ENCODE results near the gene SLC16A11. TPM values are rescaled to one million over a fixed set of nuclear protein-coding genes. Genes with fewer than 3 reads are reported as not detected.

The SLC16A11 gene
- polyA plus RNA-seq, 2 donors, result 1.9 to 2.3 TPM

DNA sequence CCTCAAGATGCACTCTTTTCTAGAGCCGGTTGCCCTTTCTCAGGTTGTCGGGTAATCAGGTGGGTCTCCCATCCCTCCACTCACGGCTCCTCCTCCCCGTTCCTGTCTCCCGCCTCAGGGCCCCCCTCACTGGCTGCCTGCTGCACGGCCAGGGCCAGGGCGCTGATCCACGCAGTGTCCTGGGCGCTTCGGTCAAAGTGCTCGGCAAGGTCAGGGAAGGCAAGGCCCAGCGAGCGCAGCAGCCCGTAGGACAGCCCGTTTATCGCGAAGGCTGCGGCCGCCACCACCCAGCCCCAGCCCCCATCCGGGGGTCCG lies 753 bp downstream of the SLC16A11 start:
- peak overlapping the region; percentile 41 to 42 for H3K27ac ChIP-seq (ENCODE audit: low read depth in 2 of 2, low read length in 1 of 2)
- H3K27me3 ChIP-seq (ENCODE audit: control insufficient read depth in 1 of 2, insufficient read depth in 2 of 2, low read length in 2 of 2), result no peaks in the 10 kb centered on the region
- no peaks in the 10 kb centered on the region for H3K36me3 ChIP-seq (ENCODE audit: control insufficient read depth in 2 of 2, insufficient read depth in 2 of 2, low read length in 1 of 2)
- peaks cover 0 to 20% of the 10 kb centered on the region in 2 donors for H3K4me1 ChIP-seq (ENCODE audit: control insufficient read depth in 2 of 2, insufficient read depth in 2 of 2, low read length in 1 of 2)
- peak overlapping the region; percentile 50 to 54 for H3K4me3 ChIP-seq (ENCODE audit: low read depth in 1 of 2, low read length in 2 of 2)
- no peaks in the 10 kb centered on the region for H3K9me3 ChIP-seq (ENCODE audit: control insufficient read depth in 2 of 2, insufficient read depth in 1 of 2, low read depth in 1 of 2, low read length in 1 of 2)
- 6 to 7% methylated on average over 20 to 21 of the region's 21 CpGs for WGBS, 2 donors

DNA sequence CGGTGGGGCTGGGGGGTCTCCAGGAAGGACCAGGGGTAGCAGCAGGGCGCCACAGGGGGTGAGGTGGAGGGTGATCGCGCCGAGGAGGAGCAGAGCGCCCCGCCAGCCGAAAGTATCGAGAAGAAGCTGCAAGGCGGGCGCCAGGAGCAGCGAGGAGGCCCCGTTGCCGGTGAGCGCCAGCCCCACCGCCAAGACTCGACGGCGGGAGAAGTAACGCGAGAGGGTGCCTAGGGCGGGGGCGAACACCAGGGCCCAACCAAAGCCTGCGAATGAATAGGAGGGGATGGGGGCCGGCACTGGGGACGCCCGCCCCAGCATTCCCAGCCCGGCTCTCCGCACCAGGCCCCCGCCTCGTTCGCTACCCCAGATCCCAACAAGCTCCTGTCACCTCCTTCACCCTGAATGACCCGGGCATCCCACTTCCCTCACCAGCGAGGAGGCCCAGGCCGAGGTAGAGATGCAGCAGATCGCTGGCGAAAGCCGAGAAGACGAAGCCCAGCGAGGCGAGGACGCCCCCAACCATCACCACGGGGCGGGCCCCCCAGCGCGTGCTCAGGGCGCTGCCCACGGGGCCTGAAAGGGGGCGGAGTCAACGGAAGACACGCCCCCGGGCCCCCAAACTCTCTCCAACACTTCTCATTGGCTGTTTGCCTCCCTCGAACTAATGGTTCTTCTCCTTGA lies 1.3 kb downstream of the SLC16A11 start:
- Histone ChIP-seq H3K4me1 (ENCODE audit: control insufficient read depth in 2 of 2, insufficient read depth in 2 of 2, low read length in 1 of 2) (peaks cover 0 to 20% of the 10 kb centered on the region in 2 donors), H3K4me3 (ENCODE audit: low read depth in 1 of 2, low read length in 2 of 2) (peak overlapping the region; percentile 50 to 54), H3K27ac (ENCODE audit: low read depth in 2 of 2, low read length in 1 of 2) (peak overlapping the region; percentile 41 to 42), H3K9me3 (ENCODE audit: control insufficient read depth in 2 of 2, insufficient read depth in 1 of 2, low read depth in 1 of 2, low read length in 1 of 2) (no peaks in the 10 kb centered on the region), H3K27me3 (ENCODE audit: control insufficient read depth in 1 of 2, insufficient read depth in 2 of 2, low read length in 2 of 2) (no peaks in the 10 kb centered on the region), H3K36me3 (ENCODE audit: control insufficient read depth in 2 of 2, insufficient read depth in 2 of 2, low read length in 1 of 2) (no peaks in the 10 kb centered on the region)
- WGBS, 2 donors, result 14% methylated on average over 39 to 53 of the region's 53 CpGs

DNA sequence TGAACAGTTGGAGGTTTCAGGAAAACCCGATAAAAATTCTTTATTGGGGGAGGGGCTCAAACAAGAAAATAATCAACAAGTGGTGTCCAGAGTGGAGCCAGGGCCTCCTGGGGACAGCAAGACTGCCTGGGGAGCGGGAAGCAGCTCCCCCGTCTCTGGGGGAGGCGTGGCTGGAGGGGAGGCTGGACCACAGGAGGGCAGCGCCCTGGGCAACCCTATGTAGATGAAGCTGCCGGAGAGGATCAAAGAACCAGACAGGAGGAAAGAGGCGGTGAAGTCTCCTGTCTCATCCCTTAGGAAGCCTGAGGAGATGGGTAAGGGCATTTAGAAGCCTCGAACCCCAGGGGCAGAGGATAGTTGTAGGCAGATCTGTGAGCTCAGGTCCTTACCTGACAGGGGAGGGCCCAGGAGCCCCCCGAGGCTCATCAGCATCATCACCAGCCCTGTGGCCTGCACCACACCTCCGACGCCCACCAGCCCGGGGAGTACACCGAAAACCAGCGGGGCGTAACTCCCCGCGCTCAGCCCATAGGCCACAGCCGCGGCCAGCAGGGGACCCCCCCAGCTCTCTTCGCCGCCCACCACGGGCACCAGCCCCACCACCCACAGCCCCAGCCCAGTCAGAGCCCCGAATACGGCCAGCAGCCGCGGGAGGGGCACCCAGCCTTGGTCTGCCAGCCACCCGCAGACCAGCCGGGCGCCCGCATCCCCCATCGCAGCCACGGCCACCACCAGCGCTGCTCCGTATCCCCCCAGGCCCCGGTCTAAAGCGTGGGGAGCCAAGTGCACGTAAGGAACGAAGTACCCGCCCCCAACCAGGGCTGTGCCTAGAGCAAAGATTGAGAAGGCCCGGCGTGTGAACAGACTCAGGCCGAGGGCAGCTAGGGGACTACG lies 2.0 kb downstream of the SLC16A11 start:
- peak overlapping the region; percentile 50 to 54 for H3K4me3 ChIP-seq (ENCODE audit: low read depth in 1 of 2, low read length in 2 of 2)
- peaks cover 0 to 20% of the 10 kb centered on the region in 2 donors for H3K4me1 ChIP-seq (ENCODE audit: control insufficient read depth in 2 of 2, insufficient read depth in 2 of 2, low read length in 1 of 2)
- 35 to 42% methylated on average over 35 to 43 of the region's 43 CpGs for WGBS, 2 donors
- no peaks in the 10 kb centered on the region for H3K36me3 ChIP-seq (ENCODE audit: control insufficient read depth in 2 of 2, insufficient read depth in 2 of 2, low read length in 1 of 2)
- H3K27me3 ChIP-seq (ENCODE audit: control insufficient read depth in 1 of 2, insufficient read depth in 2 of 2, low read length in 2 of 2), result no peaks in the 10 kb centered on the region
- no peaks in the 10 kb centered on the region for H3K9me3 ChIP-seq (ENCODE audit: control insufficient read depth in 2 of 2, insufficient read depth in 1 of 2, low read depth in 1 of 2, low read length in 1 of 2)
- peak overlapping the region in 1 of 2 donors; percentile 42 for H3K27ac ChIP-seq (ENCODE audit: low read depth in 2 of 2, low read length in 1 of 2)

DNA sequence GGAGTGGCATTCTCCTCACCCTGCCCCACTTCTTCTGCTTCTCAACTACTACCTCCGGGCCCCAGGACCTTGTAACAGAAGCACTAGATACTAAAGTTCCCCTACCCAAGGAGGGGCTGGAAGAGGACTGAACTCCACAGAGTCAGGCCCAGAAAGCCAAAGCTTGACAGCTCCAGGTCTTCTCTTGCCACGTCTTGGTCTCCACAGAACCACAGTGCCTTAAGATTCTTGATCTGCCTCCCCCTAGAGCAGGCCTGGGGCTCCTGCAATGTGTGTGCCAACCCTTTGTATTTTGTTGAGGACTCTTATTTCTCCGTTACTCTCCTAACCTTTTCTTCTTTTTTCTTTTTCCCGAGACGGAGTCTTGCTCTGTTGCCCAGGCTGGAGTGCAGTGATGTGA lies 4.1 kb downstream of the SLC16A11 start:
- no peaks in the 10 kb centered on the region for H3K9me3 ChIP-seq (ENCODE audit: control insufficient read depth in 2 of 2, insufficient read depth in 1 of 2, low read depth in 1 of 2, low read length in 1 of 2)
- no peaks in the 10 kb centered on the region for H3K27me3 ChIP-seq (ENCODE audit: control insufficient read depth in 1 of 2, insufficient read depth in 2 of 2, low read length in 2 of 2)
- no peaks in the 10 kb centered on the region for H3K36me3 ChIP-seq (ENCODE audit: control insufficient read depth in 2 of 2, insufficient read depth in 2 of 2, low read length in 1 of 2)
- H3K4me1 ChIP-seq (ENCODE audit: control insufficient read depth in 2 of 2, insufficient read depth in 2 of 2, low read length in 1 of 2), result peaks cover 0 to 21% of the 10 kb centered on the region in 2 donors
- H3K27ac ChIP-seq (ENCODE audit: low read depth in 2 of 2, low read length in 1 of 2), result peak overlapping the region in 1 of 2 donors; percentile 3
- WGBS, 2 donors, result 93 to 94% methylated on average over 5 of the region's 5 CpGs
- H3K4me3 ChIP-seq (ENCODE audit: low read depth in 1 of 2, low read length in 2 of 2), result no peak overlapping the region

DNA sequence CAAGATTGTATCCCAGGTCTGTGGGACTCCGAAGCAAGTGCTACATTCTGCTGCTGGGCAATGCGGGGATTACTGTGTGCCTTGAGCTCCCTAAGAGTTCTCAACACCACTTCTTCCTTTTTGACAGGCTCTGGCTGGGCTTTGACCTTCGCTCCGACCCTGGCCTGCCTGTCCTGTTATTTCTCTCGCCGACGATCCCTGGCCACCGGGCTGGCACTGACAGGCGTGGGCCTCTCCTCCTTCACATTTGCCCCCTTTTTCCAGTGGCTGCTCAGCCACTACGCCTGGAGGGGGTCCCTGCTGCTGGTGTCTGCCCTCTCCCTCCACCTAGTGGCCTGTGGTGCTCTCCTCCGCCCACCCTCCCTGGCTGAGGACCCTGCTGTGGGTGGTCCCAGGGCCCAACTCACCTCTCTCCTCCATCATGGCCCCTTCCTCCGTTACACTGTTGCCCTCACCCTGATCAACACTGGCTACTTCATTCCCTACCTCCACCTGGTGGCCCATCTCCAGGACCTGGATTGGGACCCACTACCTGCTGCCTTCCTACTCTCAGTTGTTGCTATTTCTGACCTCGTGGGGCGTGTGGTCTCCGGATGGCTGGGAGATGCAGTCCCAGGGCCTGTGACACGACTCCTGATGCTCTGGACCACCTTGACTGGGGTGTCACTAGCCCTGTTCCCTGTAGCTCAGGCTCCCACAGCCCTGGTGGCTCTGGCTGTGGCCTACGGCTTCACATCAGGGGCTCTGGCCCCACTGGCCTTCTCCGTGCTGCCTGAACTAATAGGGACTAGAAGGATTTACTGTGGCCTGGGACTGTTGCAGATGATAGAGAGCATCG lies 5.6 kb downstream of the SLC16A11 start:
- Histone ChIP-seq H3K27ac (ENCODE audit: low read depth in 2 of 2, low read length in 1 of 2) (no peak overlapping the region), H3K4me3 (ENCODE audit: low read depth in 1 of 2, low read length in 2 of 2) (no peak overlapping the region), H3K36me3 (ENCODE audit: control insufficient read depth in 2 of 2, insufficient read depth in 2 of 2, low read length in 1 of 2) (no peaks in the 10 kb centered on the region), H3K4me1 (ENCODE audit: control insufficient read depth in 2 of 2, insufficient read depth in 2 of 2, low read length in 1 of 2) (peaks cover 0 to 17% of the 10 kb centered on the region in 2 donors), H3K9me3 (ENCODE audit: control insufficient read depth in 2 of 2, insufficient read depth in 1 of 2, low read depth in 1 of 2, low read length in 1 of 2) (no peaks in the 10 kb centered on the region), H3K27me3 (ENCODE audit: control insufficient read depth in 1 of 2, insufficient read depth in 2 of 2, low read length in 2 of 2) (no peaks in the 10 kb centered on the region)
- 80 to 85% methylated on average over 19 of the region's 19 CpGs for WGBS, 2 donors

DNA sequence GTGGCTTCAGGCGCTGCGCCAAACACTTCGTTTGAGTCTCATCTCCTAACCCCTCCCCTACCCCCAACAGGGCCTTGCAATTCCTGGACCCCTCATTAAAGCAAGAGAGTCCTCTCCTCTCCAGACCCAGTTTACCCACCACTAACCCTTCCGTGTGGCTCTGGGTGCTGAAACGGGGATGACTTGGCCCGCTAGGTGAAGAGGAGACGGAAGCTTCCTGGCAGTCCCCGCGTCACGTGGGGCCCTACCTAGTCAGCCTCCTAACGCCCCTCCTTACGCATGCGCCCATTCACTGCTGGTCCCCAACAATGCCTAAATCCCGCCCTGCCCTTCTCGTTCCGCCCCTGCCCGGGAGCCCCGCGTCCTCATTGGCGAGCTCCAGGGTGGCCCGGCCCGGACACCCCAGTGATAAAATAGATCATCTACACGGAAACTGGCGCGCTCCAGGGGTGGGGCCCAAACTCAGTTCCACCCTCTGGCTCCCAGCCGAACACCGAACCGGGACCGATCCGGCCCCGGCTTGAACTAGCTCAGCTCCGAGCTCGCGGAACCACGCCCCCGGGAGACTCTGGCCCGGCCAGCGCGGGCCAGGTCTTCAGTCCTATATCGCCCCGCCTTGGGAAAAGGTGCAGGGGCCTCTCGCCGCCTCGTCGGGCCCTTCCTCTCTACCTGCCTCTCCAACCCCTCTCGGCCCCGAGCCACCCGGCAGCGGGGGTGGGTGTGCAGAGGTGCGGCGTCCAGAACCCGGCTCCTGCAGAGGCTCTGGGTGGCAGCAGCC lies 8.1 kb downstream of the SLC16A11 start, which contains the start of gene SLC16A13:
Gene SLC16A13, plus strand, starts transcription at position 425 of the 778 bp plus-strand sequence. CDS start 368 bp downstream, outside the sequence.
- 0 to 1% methylated on average over 52 of the region's 52 CpGs for WGBS, 2 donors
- no peaks in the 10 kb centered on the region for H3K36me3 ChIP-seq (ENCODE audit: control insufficient read depth in 2 of 2, insufficient read depth in 2 of 2, low read length in 1 of 2)
- peak within 1 kb of the TSS; percentile 85 to 87 for H3K27ac ChIP-seq (ENCODE audit: low read depth in 2 of 2, low read length in 1 of 2)
- no peaks in the 10 kb centered on the region for H3K27me3 ChIP-seq (ENCODE audit: control insufficient read depth in 1 of 2, insufficient read depth in 2 of 2, low read length in 2 of 2)
- H3K4me3 ChIP-seq (ENCODE audit: low read depth in 1 of 2, low read length in 2 of 2), result peak within 1 kb of the TSS; percentile 52 to 63
- no peaks in the 10 kb centered on the region for H3K9me3 ChIP-seq (ENCODE audit: control insufficient read depth in 2 of 2, insufficient read depth in 1 of 2, low read depth in 1 of 2, low read length in 1 of 2)
- H3K4me1 ChIP-seq (ENCODE audit: control insufficient read depth in 2 of 2, insufficient read depth in 2 of 2, low read length in 1 of 2), result peaks cover 0 to 6% of the 10 kb centered on the region in 2 donors

DNA sequence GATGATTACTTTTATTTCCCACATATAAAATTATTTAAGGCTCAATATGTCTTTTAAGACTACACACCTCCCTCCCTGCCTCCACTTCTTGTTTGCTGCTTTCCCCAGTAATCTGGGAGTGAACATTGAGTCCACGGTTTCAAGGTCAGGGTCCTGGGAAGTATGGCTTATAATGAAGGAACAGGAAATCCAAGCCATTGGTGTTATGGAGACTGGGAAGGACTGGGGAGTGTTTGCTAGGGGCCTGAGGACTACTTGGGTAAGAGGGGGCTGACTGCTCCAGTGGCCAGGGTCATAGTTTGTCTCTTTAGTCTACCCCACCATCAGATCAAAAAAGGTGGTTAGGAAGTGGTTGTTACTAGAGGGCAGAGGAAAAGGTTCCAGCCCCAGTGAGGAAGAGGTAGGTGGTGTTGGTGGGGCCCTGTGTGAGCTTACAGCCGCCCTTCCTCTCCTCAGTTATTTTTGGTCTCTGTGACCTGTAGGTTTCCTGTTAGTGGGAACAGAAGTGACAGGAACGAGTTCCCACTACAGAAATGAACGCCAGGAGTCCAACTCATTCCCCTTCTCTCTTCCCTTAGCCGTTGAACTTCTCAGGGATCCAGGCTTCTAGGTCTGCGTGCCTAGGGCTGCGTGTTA lies 8.8 kb downstream of the SLC16A11 start:
- Histone ChIP-seq H3K27me3 (ENCODE audit: control insufficient read depth in 1 of 2, insufficient read depth in 2 of 2, low read length in 2 of 2) (no peaks in the 10 kb centered on the region), H3K27ac (ENCODE audit: low read depth in 2 of 2, low read length in 1 of 2) (peak overlapping the region; percentile 85 to 87), H3K4me3 (ENCODE audit: low read depth in 1 of 2, low read length in 2 of 2) (peak overlapping the region; percentile 52 to 63), H3K36me3 (ENCODE audit: control insufficient read depth in 2 of 2, insufficient read depth in 2 of 2, low read length in 1 of 2) (no peaks in the 10 kb centered on the region), H3K4me1 (ENCODE audit: control insufficient read depth in 2 of 2, insufficient read depth in 2 of 2, low read length in 1 of 2) (peaks cover 0 to 6% of the 10 kb centered on the region in 2 donors), H3K9me3 (ENCODE audit: control insufficient read depth in 2 of 2, insufficient read depth in 1 of 2, low read depth in 1 of 2, low read length in 1 of 2) (no peaks in the 10 kb centered on the region)
- WGBS, 2 donors, result 14% methylated on average over 7 of the region's 7 CpGs

DNA sequence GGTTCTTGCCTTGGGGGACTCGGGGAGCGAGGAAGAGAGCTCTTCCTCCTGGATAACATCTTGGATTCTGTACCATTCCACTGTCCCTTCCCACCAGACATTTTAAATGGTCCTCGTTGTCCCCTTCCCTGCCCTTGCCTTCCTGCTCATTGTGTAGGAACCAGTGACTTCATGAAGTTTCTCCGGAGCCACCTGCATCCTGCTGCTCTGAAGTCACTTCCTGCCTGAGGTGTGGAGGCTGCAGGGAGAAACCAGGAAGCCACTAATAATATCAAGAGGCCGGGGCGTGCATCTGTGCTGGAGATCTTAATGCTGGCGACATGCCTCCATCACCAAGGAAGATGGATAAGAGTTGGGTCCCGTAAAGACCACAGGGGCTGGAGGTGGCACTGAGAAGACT lies 14.2 kb downstream of the SLC16A11 start:
- Histone ChIP-seq H3K4me3 (ENCODE audit: low read depth in 1 of 2, low read length in 2 of 2) (no peak overlapping the region), H3K27me3 (ENCODE audit: control insufficient read depth in 1 of 2, insufficient read depth in 2 of 2, low read length in 2 of 2) (no peaks in the 10 kb centered on the region), H3K4me1 (ENCODE audit: control insufficient read depth in 2 of 2, insufficient read depth in 2 of 2, low read length in 1 of 2) (peaks cover 2 to 4% of the 10 kb centered on the region in 2 donors), H3K9me3 (ENCODE audit: control insufficient read depth in 2 of 2, insufficient read depth in 1 of 2, low read depth in 1 of 2, low read length in 1 of 2) (no peaks in the 10 kb centered on the region), H3K27ac (ENCODE audit: low read depth in 2 of 2, low read length in 1 of 2) (peak overlapping the region in 1 of 2 donors; percentile 47), H3K36me3 (ENCODE audit: control insufficient read depth in 2 of 2, insufficient read depth in 2 of 2, low read length in 1 of 2) (no peaks in the 10 kb centered on the region)
- WGBS, 2 donors, result 70 to 73% methylated on average over 8 of the region's 8 CpGs
